Cerebellar nuclear complex (tissue), 1 donor: ENCODE data around the gene KCNA4.
"Not testable (repeated sequence)": the region's sequence is repeated elsewhere in the genome, so short reads cannot be mapped to it uniquely, and the experiment has no call there.

ENCODE experiments used
- DNase-seq, 2 experiments: peaks; one replicate each; lab custom pipeline; 2025; lab: John Stamatoyannopoulos, UW

The KCNA4 gene

GRCh38 chr11:30000986-30001750 lies 15.7 kb downstream of the KCNA4 start:
- no peak for DNase-seq

GRCh38 chr11:29996016-29996415 lies 20.8 kb downstream of the KCNA4 start:
- DNase-seq, result no peak

GRCh38 chr11:29989174-29989970 lies 27.5 kb downstream of the KCNA4 start:
- DNase-seq, result no peak

GRCh38 chr11:29985248-29985647 lies 31.6 kb downstream of the KCNA4 start:
- DNase-seq, result no peak

- DNase-seq, result no peak
Observed at GRCh38 chr11:29984544-29984943, 32.3 kb downstream of the KCNA4 start.

- no peak for DNase-seq
Observed at GRCh38 chr11:29978549-29978948, 38.3 kb downstream of the KCNA4 start.

GRCh38 chr11:29975580-29975979 lies 41.2 kb downstream of the KCNA4 start:
- not testable (repeated sequence) for DNase-seq

GRCh38 chr11:29963796-29964195 lies 53.0 kb downstream of the KCNA4 start:
- no peak for DNase-seq

- no peak for DNase-seq
Observed at GRCh38 chr11:29963036-29963435, 53.8 kb downstream of the KCNA4 start.

- DNase-seq, result no peak
Observed at GRCh38 chr11:29962243-29962642, 54.6 kb downstream of the KCNA4 start.
